Body of pancreas (tissue), 4 donors: ENCODE measurements around the gene PRKG1. TPM values are rescaled to one million over a fixed set of nuclear protein-coding genes. Genes with fewer than 3 reads are reported as not detected.
A peak's percentile ranks its signal among the peaks of the same experiment; 100 is the strongest.
"Not testable (repeated sequence)": the region's sequence is repeated elsewhere in the genome, so short reads cannot be mapped to it uniquely, and the experiment has no call there.

Experiments
- ATAC-seq: fragments of 150-250 bp; one replicate; pipeline ENCODE4 v1.9.1; 2016
- DNase-seq, 4 donors: peaks; one replicate each; pipeline ENCODE4 v3.0.0-alpha.2; 2019
- H3K27ac ChIP-seq, 4 donors: fragments of 200-600 bp; sonication (generic); 1 replicate in 3 of 4; 2 replicates in 1 of 4; pipeline versions ENCODE4 v1.5.1 to v1.6.1; 2016 to 2019; ENCODE audit warnings: mild to moderate bottlenecking in 1 of 4, mixed read lengths in 1 of 4, moderate library complexity in 1 of 4
- H3K27me3 ChIP-seq, 2 donors: fragments of 200-600 bp; sonication (generic); one replicate each; pipeline ENCODE4 v1.6.0; 2016; ENCODE audit warnings: mild to moderate bottlenecking in 1 of 2
- H3K36me3 ChIP-seq, 2 donors: fragments of 200-600 bp; sonication (generic); replicated peaks in 1 of 2; 2 replicates each; pipeline ENCODE4 v1.5.1; 2016; ENCODE audit warnings: low read depth in 2 of 2; ENCODE audit not compliant: insufficient read depth in 1 of 2
- H3K4me1 ChIP-seq: fragments of 200-600 bp; sonication (generic); one replicate; pipeline ENCODE4 v1.6.0; 2016
- H3K4me3 ChIP-seq, 2 donors: fragments of 200-600 bp; sonication (generic); 1 replicate in 1 of 2; 2 replicates in 1 of 2; pipeline ENCODE4 v1.5.1; 2016 to 2019
- H3K9me3 ChIP-seq, 3 donors: fragments of 200-600 bp; sonication (generic); 1 replicate in 2 of 3; 2 replicates in 1 of 3; pipeline ENCODE4 v1.5.1; 2016
- POLR2A ChIP-seq, 3 donors: fragments of 450-650 bp; IDR thresholded peaks; one replicate each; pipeline ENCODE4 v1.6.1; 2016; ENCODE audit warnings: antibody characterized with exemption in 3 of 3, mild to moderate bottlenecking in 2 of 3
- WGBS, 2 donors: methylation state at CpG; one replicate each; pipeline ENCODE4 v1.1.5; 2017; 5-methylcytosine and 5-hydroxymethylcytosine counted together
- intact Hi-C: fragments of 100-400 bp; cut with DNase I; formaldehyde crosslinking; loops from one replicate; pipeline ENCODE4 v1.15.1; 2023
- total RNA-seq, 2 donors: library from RNA; depleted of rRNA; stranded (reverse); fragments of >200 nt; gene quantifications; one replicate each; pipeline ENCODE4 v1.1.0, GENCODE V29; 2016
- TF ChIP-seq, protein P1 (sequence below), 7 experiments: fragments of 450-650 bp in 4 of 7; fragments of 200-600 bp in 3 of 7; sonication (generic) in 3 of 7; IDR thresholded peaks; one replicate each; pipeline ENCODE4 v1.5.1; 2016 to 2019; ENCODE audit warnings: antibody characterized with exemption in 7 of 7

The PRKG1 gene
- total RNA-seq, 2 donors from 2014 or later: 14.2 to 18.9 TPM

DNA sequence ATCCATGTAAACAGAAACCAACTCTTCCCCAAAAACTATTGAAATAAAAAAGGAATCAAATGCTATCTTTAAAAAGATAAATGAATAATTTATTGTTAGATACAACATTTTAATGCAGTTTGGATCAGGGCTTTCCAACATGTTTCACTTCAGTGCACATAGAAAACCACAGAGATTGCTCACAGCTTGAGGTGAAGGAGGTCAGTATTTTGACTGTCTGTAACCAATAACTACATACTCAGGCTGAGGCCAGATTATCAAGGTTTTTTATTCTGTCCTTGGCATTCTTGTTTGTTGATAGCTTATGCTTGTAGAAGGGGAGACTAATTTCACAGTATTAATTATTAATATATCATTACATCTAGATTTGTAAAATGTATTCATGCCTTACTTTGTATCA, 195.5 kb downstream of the PRKG1 start:
- no peaks in the 10 kb centered on the region for H3K27me3 ChIP-seq
- H3K4me1 ChIP-seq: no peaks in the 10 kb centered on the region
- no peaks in the 10 kb centered on the region for H3K9me3 ChIP-seq
- DNase-seq (no peak), ATAC-seq (no peak)
- H3K4me3 ChIP-seq: no peak overlapping the region
- H3K27ac ChIP-seq: no peak overlapping the region
- intact Hi-C loops: no loop called here
- no peaks in the 10 kb centered on the region for H3K36me3 ChIP-seq
- no peak for TF ChIP-seq POLR2A (IDR thresholded peaks at IDR 0.05)
- TF ChIP-seq, protein P1, sequence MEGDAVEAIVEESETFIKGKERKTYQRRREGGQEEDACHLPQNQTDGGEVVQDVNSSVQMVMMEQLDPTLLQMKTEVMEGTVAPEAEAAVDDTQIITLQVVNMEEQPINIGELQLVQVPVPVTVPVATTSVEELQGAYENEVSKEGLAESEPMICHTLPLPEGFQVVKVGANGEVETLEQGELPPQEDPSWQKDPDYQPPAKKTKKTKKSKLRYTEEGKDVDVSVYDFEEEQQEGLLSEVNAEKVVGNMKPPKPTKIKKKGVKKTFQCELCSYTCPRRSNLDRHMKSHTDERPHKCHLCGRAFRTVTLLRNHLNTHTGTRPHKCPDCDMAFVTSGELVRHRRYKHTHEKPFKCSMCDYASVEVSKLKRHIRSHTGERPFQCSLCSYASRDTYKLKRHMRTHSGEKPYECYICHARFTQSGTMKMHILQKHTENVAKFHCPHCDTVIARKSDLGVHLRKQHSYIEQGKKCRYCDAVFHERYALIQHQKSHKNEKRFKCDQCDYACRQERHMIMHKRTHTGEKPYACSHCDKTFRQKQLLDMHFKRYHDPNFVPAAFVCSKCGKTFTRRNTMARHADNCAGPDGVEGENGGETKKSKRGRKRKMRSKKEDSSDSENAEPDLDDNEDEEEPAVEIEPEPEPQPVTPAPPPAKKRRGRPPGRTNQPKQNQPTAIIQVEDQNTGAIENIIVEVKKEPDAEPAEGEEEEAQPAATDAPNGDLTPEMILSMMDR (IDR thresholded peaks at IDR 0.05): no peak

DNA sequence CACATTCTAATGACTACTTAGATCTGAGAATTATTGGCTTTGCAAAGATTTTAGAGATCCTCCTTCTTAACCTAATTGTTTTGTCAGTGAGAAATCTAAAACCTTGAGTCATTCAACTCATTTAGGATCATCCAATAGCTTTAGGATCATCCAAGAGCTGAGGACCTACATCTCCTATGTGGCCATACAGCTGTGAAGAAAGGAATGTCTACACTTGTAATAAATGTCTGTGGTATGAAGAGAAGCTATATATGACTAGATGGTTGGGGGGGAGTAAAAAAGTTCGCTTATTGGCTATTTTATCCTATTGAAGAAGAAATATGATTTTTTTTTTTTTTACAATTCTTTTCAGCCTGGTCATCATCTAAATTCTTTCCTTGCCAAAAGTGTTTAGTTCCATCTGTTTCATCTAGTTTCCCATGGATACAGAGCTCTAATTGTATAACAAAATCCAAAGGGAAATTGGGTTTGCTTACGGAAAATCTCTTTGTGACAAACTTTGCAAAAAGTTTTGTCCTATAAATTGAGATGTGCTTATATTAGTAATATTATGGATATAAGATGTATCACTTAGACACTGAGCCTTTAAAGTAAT, 196.7 kb downstream of the PRKG1 start:
- no peaks in the 10 kb centered on the region for H3K9me3 ChIP-seq
- no peaks in the 10 kb centered on the region for H3K27me3 ChIP-seq
- 78 to 79% methylated on average over 2 of the region's 2 CpGs for WGBS, 2 donors
- no peaks in the 10 kb centered on the region for H3K36me3 ChIP-seq
- no peak overlapping the region for H3K4me3 ChIP-seq
- no peak for DNase-seq
- no peak overlapping the region for H3K27ac ChIP-seq
- intact Hi-C loops: no loop called here
- ATAC-seq: no peak
- no peaks in the 10 kb centered on the region for H3K4me1 ChIP-seq
- no peak for TF ChIP-seq POLR2A (IDR thresholded peaks at IDR 0.05)
- TF ChIP-seq, protein P1 (IDR thresholded peaks at IDR 0.05): no peak

DNA sequence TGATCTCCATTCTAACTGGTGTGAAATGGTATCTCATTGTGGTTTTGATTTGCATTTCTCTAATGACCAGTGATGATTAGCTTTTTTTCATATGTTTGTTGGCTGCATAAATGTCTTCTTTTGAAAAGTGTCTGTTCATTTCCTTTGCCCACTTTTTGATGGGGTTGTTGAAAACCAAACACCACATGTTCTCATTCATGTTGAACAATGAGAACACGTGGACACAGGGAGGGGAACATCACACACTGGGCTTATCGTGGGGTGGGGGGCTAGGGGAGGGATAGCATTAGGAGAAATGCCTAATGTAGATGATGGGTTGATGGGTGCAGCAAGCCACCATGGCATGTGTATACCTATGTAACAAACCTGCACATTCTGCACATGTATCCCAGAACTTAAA, 197.8 kb downstream of the PRKG1 start:
- ATAC-seq, H3K9me3 ChIP-seq, H3K4me3 ChIP-seq, H3K27me3 ChIP-seq, intact Hi-C loops, DNase-seq, H3K36me3 ChIP-seq, H3K4me1 ChIP-seq, H3K27ac ChIP-seq: not testable (repeated sequence)
- WGBS, 2 donors: 69 to 87% methylated on average over 2 of the region's 2 CpGs

DNA sequence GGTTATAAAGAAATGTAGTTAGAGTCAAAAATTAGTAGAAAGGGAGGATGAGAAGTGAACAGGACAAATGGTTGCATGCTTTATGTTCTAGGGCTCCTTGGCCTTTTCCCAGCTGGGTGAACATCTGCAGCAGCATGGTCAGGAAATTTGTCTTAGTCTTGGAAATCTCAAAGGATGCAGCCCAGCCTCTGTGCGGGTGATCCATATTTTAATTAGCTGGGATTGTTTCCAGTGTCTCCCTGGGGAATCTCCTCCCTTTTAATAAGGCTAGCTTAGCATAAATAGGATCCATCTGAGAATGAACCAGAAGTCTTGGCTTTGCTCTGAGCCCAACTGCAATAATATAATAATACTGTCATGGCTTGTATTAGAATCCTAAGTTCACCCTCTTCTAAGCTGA, 198.3 kb downstream of the PRKG1 start:
- TF ChIP-seq POLR2A (IDR thresholded peaks at IDR 0.05): no peak
- TF ChIP-seq, protein P1 (IDR thresholded peaks at IDR 0.05): no peak
- Histone ChIP-seq H3K4me1 (no peaks in the 10 kb centered on the region), H3K4me3 (no peak overlapping the region), H3K36me3 (no peaks in the 10 kb centered on the region), H3K27me3 (no peaks in the 10 kb centered on the region), H3K9me3 (no peaks in the 10 kb centered on the region), H3K27ac (no peak overlapping the region)
- no peak for DNase-seq
- WGBS, 2 donors: 75 to 82% methylated on average over 1 of the region's 1 CpG
- no peak for ATAC-seq
- intact Hi-C loops: no loop called here

DNA sequence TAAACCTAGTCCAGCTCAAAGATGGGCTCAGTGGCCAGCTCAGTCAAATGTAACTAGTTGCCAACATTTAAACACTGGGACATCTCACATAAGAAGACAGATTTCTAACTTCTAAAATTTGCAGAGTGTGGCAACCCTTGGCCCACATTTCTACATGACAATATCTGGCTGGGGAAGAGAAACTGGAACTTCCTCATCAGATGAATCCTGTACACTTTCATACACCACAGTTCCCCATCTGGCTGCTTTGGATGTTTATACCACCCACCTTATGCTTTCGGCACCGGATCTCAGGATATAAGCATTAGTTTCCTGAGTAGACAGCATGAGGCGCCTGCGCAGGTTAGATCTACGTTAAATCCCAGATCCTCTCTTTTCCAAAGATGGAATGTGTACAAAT, 199.3 kb downstream of the PRKG1 start:
- H3K27ac ChIP-seq: no peak overlapping the region

DNA sequence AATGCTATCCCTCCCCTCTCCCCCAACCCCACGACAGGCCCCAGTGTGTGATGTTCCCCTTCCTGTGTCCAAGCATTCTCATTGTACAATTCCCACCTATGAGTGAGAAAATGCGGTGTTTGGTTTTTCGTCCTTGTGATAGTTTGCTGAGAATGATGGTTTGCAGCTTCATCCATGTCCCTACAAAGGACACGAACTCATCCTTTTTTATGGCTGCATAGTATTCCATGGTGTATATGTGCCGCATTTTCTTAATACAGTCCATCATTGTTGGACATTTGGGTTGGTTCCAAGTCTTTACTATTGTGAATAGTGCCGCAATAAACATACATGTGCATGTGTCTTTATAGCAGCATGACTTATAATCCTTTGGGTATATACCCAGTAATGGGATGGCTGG, 201.8 kb downstream of the PRKG1 start:
- H3K4me1 ChIP-seq, H3K27ac ChIP-seq, H3K9me3 ChIP-seq, H3K4me3 ChIP-seq, ATAC-seq, H3K36me3 ChIP-seq, DNase-seq, intact Hi-C loops, H3K27me3 ChIP-seq: not testable (repeated sequence)
- WGBS, 2 donors: 89 to 95% methylated on average over 6 of the region's 6 CpGs

More for the DNA sequence above, 199.3 kb downstream of the PRKG1 start:
- no peaks in the 10 kb centered on the region for H3K4me1 ChIP-seq
- H3K27me3 ChIP-seq: no peaks in the 10 kb centered on the region
- WGBS, 2 donors: 79 to 94% methylated on average over 5 of the region's 5 CpGs
- no peaks in the 10 kb centered on the region for H3K36me3 ChIP-seq
- TF ChIP-seq POLR2A (IDR thresholded peaks at IDR 0.05): no peak
- TF ChIP-seq, protein P1 (IDR thresholded peaks at IDR 0.05): no peak
- no peaks in the 10 kb centered on the region for H3K9me3 ChIP-seq
- H3K4me3 ChIP-seq: no peak overlapping the region
- DNase-seq: peak in 1 of 4 donors; percentile 8
- intact Hi-C loops: no loop called here
- no peak for ATAC-seq

DNA sequence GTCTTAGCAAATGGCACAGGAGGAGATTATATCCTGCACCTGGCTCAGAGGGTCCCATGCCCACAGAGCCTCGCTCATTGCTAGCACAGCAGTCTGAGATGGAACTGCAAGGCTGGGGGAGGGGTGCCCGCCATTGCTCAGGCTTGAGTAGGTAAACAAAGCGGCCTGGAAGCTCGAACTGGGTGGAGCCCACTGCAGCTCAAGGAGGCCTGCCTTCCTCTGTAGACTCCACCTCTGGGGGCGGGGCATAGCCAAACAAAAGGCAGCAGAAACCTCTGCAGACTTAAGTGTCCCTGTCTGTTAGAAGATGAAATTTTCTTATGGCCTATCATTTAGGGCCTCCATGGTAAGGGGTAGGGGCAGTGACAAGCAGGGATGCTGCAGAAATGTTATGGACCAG, 207.1 kb downstream of the PRKG1 start:
- H3K36me3 ChIP-seq, ATAC-seq, H3K4me1 ChIP-seq, H3K9me3 ChIP-seq, intact Hi-C loops, DNase-seq, H3K27ac ChIP-seq, H3K4me3 ChIP-seq, H3K27me3 ChIP-seq: not testable (repeated sequence)
- 68 to 83% methylated on average over 5 of the region's 5 CpGs for WGBS, 2 donors
